Measurements from ENCODE around the gene PRPH. TPM values are rescaled to one million over a fixed set of nuclear protein-coding genes. Genes with fewer than 3 reads are reported as not detected.

PRPH gene
- total and polyA plus RNA-seq, 2 of the 8 experiments (the other 6 are each of a cell fraction or from before 2014, with no cell fraction given) = 0.79 to 1.4 TPM

DNA sequence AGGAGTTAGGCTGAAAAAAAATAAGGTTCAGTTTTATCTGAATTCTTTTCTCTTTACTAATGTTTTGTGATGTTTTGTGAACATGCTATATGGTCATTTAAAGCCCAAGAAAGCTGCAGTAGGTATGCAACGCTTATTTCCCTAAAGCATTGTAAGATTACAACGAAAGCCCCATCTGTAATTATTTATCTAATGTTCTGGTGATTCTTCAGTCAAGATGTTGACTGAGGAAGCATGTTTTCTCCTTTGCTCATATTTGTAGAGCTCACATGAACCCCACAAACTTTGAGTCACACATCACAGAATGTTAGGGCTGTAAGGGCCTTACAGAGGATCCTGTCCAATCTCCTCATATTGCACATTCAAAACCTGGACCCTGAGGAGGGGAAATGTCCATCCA lies 33.2 kb upstream of the PRPH start:
- 0 out of 2 replicates have a peak, but pooled peaks cover 4% of the 10 kb centered on the region for H3K79me1 ChIP-seq (ENCODE audit: low read depth, low read length)
- no peak overlapping the region for H3K23ac ChIP-seq (ENCODE audit: insufficient read length)
- no peak overlapping the region for H2AK5ac ChIP-seq (ENCODE audit: low read depth, low read length)
- H2BK5ac ChIP-seq (ENCODE audit: low read depth, low read length) = no peak overlapping the region
- no peak overlapping the region for H2BK120ac ChIP-seq (replicated peaks; ENCODE audit: low read depth, low read length)
- no peak overlapping the region for H3K4me2 ChIP-seq (ENCODE audit: insufficient read depth in 1 of 2, low read depth in 2 of 2, low read length in 2 of 2)
- H3K23me2 ChIP-seq (ENCODE audit: low read depth, low read length) = peaks cover 4% of the 10 kb centered on the region; the same call in 1 of the 2 replicates
- H3K4me1 ChIP-seq (replicated peaks in 1 of 4; ENCODE audit: control insufficient read depth in 3 of 4, insufficient read depth in 4 of 4, low read length in 3 of 4) = peaks cover 0 to 2% (median 0%) of the 10 kb centered on the region in 4 experiments; a peak in 1 of 7 replicates
- no peak overlapping the region for H3K14ac ChIP-seq (ENCODE audit: insufficient read length)
- H4K91ac ChIP-seq (replicated peaks; ENCODE audit: insufficient read length, low read length) = no peak overlapping the region
- no peak overlapping the region for H3K18ac ChIP-seq (ENCODE audit: extremely low read depth, low read length)
- WGBS, 2 experiments (ENCODE audit: extremely low coverage in 1 of 2, insufficient coverage in 1 of 2, insufficient read length in 1 of 2, insufficient replicate concordance in 2 of 2, low coverage in 1 of 2, low lambda C conversion rate in 2 of 2, missing lambda C conversion rate in 1 of 2) = 89% methylated on average over 2 of the region's 2 CpGs; no CpG with 5 or more reads in 1 of the 2 experiments
- FAIRE-seq (no peak), DNase-seq (ENCODE audit: low read depth in 1 of 2, low spot score in 2 of 2) (no peak)
- H2AFZ ChIP-seq (ENCODE audit: low read length) = no peak overlapping the region
- H4K8ac ChIP-seq (ENCODE audit: extremely low read depth, insufficient read depth, low read length) = no peak overlapping the region
- peaks cover under 1 to 16% of the 10 kb centered on the region in 2 experiments; a peak in 3 of 4 replicates for H3K79me2 ChIP-seq (ENCODE audit: control insufficient read depth in 1 of 2, insufficient read depth in 2 of 2, low read length in 2 of 2)
- H2BK20ac ChIP-seq (ENCODE audit: low read length) = no peak overlapping the region
- H3K56ac ChIP-seq (replicated peaks; ENCODE audit: insufficient read length, low read depth, low read length) = no peak overlapping the region
- no peak overlapping the region for H3K4me3 ChIP-seq (ENCODE audit: extremely low read depth in 1 of 4, insufficient read depth in 2 of 4, low read depth in 3 of 4, low read length in 4 of 4)
- H3K9ac ChIP-seq (replicated peaks in 1 of 4; ENCODE audit: extremely low read depth in 1 of 4, low read depth in 3 of 4, low read length in 3 of 4) = no peak overlapping the region
- H3K4ac ChIP-seq (replicated peaks; ENCODE audit: insufficient read length, low read depth, low read length) = no peak overlapping the region
- peaks cover 0 to 6% (median under 1%) of the 10 kb centered on the region in 4 experiments; a peak in 3 of 8 replicates for H3K36me3 ChIP-seq (ENCODE audit: control insufficient read depth in 2 of 4, insufficient read depth in 4 of 4, low read length in 3 of 4)
- H3K27ac ChIP-seq (ENCODE audit: low read depth, low read length) = no peak overlapping the region
- no peaks in the 10 kb centered on the region for H3K9me3 ChIP-seq (ENCODE audit: insufficient read depth in 2 of 2, low read depth in 1 of 2, low read length in 1 of 2)
- CTCF ChIA-PET (ENCODE audit: partially characterized antibody) = no interaction called here
- POLR2A ChIA-PET (ENCODE audit: partially characterized antibody) = interaction anchor here (1.0 kb wide), 1 partner anchor 21 kb away, joined by 4 read pairs; no protein-coding TSS in a partner anchor
- no peak overlapping the region for H2BK12ac ChIP-seq (ENCODE audit: low read depth, low read length)
- H3K27me3 ChIP-seq (replicated peaks in 1 of 4; ENCODE audit: control insufficient read depth in 3 of 4, extremely low read depth in 1 of 4, insufficient read depth in 3 of 4, low read length in 3 of 4) = no peaks in the 10 kb centered on the region
- no peak overlapping the region for H4K5ac ChIP-seq (ENCODE audit: insufficient read length, low read depth, low read length)
- peaks cover 0 to 2% of the 10 kb centered on the region in 2 experiments for H4K20me1 ChIP-seq (replicated peaks in 1 of 2; ENCODE audit: control insufficient read depth in 1 of 2, insufficient read depth in 2 of 2, low read length in 2 of 2)
- no peak overlapping the region for H2BK15ac ChIP-seq (ENCODE audit: low read length)
- TF ChIP-seq RXRA (IDR thresholded peaks at IDR 0.05; ENCODE audit: insufficient read depth, low read depth, low read length) = no peak
- no peak for TF ChIP-seq RFX5 (IDR thresholded peaks at IDR 0.05; ENCODE audit: borderline replicate concordance, low read depth, low read length)
- no peak for TF ChIP-seq SIRT6 (IDR thresholded peaks at IDR 0.05; ENCODE audit: low read length)
- TF ChIP-seq ASH2L (IDR thresholded peaks at IDR 0.05; ENCODE audit: low read length) = no peak
- TF ChIP-seq TEAD4 (IDR thresholded peaks at IDR 0.05; ENCODE audit: low read depth, low read length) = no peak
- TF ChIP-seq, protein P1, sequence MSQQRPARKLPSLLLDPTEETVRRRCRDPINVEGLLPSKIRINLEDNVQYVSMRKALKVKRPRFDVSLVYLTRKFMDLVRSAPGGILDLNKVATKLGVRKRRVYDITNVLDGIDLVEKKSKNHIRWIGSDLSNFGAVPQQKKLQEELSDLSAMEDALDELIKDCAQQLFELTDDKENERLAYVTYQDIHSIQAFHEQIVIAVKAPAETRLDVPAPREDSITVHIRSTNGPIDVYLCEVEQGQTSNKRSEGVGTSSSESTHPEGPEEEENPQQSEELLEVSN (IDR thresholded peaks at IDR 0.05) = no peak
- TF ChIP-seq CHD2 (IDR thresholded peaks at IDR 0.05; ENCODE audit: low read length) = no peak
- TF ChIP-seq KDM5A (IDR thresholded peaks at IDR 0.05; ENCODE audit: low read length) = no peak
- TF ChIP-seq MAFK (IDR thresholded peaks at IDR 0.05; ENCODE audit: low read depth, low read length) = no peak
- TF ChIP-seq, protein P2, sequence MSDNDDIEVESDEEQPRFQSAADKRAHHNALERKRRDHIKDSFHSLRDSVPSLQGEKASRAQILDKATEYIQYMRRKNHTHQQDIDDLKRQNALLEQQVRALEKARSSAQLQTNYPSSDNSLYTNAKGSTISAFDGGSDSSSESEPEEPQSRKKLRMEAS (IDR thresholded peaks at IDR 0.05) = no peak
- no peak for TF ChIP-seq SAP30 (IDR thresholded peaks at IDR 0.05; ENCODE audit: insufficient read depth, insufficient replicate concordance, low read length)
- no peak for TF ChIP-seq GTF2F1 (IDR thresholded peaks at IDR 0.05; ENCODE audit: borderline replicate concordance, low read depth, low read length)

Data from H1 (cell line).